GM12874 (cell line): ENCODE measurements around the gene PEMT.

ENCODE experiments used
- CTCF ChIP-seq: IDR thresholded peaks from 2 replicates; pipeline ENCODE4 v1.5.1; 2011; ENCODE audit warnings: low read depth, mild to moderate bottlenecking, control low read depth, low read length, moderate library complexity; ENCODE audit not compliant: insufficient read depth

The PEMT gene

GRCh38 chr17:17533901-17534441 is 57.5 kb downstream of the PEMT start:
- no peak for TF ChIP-seq CTCF

GRCh38 chr17:17532991-17533390 is 58.5 kb downstream of the PEMT start:
- no peak for TF ChIP-seq CTCF

GRCh38 chr17:17531156-17531555 is 60.4 kb downstream of the PEMT start:
- no peak for TF ChIP-seq CTCF

GRCh38 chr17:17528696-17529652 is 62.5 kb downstream of the PEMT start:
- TF ChIP-seq CTCF, result no peak

- no peak for TF ChIP-seq CTCF
Measured at GRCh38 chr17:17527956-17528500, 63.5 kb downstream of the PEMT start.

- TF ChIP-seq CTCF, result no peak
Measured at GRCh38 chr17:17527534-17527933, 64.0 kb downstream of the PEMT start.

- no peak for TF ChIP-seq CTCF
Measured at GRCh38 chr17:17526369-17526768, 65.1 kb downstream of the PEMT start.
